CD4-positive, alpha-beta T cell treated with Interleukin-6 for 4 hours (primary cell): ENCODE results near the gene SVIL.
"Not testable (repeated sequence)": the region's sequence is repeated elsewhere in the genome, so short reads cannot be mapped to it uniquely, and the experiment has no call there.

Source experiments
- DNase-seq: peaks from one replicate; pipeline ENCODE4 v3.0.0-alpha.2; 2020; ENCODE audit warnings: mixed read lengths

SVIL gene

GRCh38 chr10:29535778-29536453, 98.9 kb downstream of the SVIL start:
- no peak for DNase-seq

- DNase-seq, result no peak
Observed at GRCh38 chr10:29535012-29535777, 99.6 kb downstream of the SVIL start.

GRCh38 chr10:29534590-29534989, 100.2 kb downstream of the SVIL start:
- no peak for DNase-seq

- no peak for DNase-seq
Observed at GRCh38 chr10:29533696-29534285, 101.0 kb downstream of the SVIL start.

- no peak for DNase-seq
Observed at GRCh38 chr10:29533046-29533445, 101.7 kb downstream of the SVIL start.

- no peak for DNase-seq
Observed at GRCh38 chr10:29532256-29532878, 102.4 kb downstream of the SVIL start.

GRCh38 chr10:29530112-29530976, 104.4 kb downstream of the SVIL start:
- no peak for DNase-seq

GRCh38 chr10:29529146-29529545, 105.6 kb downstream of the SVIL start:
- no peak for DNase-seq

- no peak for DNase-seq
Observed at GRCh38 chr10:29525762-29526161, 109.0 kb downstream of the SVIL start.

- no peak for DNase-seq
Observed at GRCh38 chr10:29524720-29525119, 110.1 kb downstream of the SVIL start.

- no peak for DNase-seq
Observed at GRCh38 chr10:29524294-29524693, 110.5 kb downstream of the SVIL start.

GRCh38 chr10:29522918-29523317, 111.9 kb downstream of the SVIL start:
- no peak for DNase-seq

- no peak for DNase-seq
Observed at GRCh38 chr10:29522061-29522855, 112.5 kb downstream of the SVIL start.

GRCh38 chr10:29519659-29520058, 115.1 kb downstream of the SVIL start:
- DNase-seq, result no peak

- no peak for DNase-seq
Observed at GRCh38 chr10:29517352-29517923, 117.3 kb downstream of the SVIL start.

- DNase-seq, result not testable (repeated sequence)
Observed at GRCh38 chr10:29516309-29516932, 118.3 kb downstream of the SVIL start.

- DNase-seq, result not testable (repeated sequence)
Observed at GRCh38 chr10:29515879-29516278, 118.9 kb downstream of the SVIL start.

- DNase-seq, result not testable (repeated sequence)
Observed at GRCh38 chr10:29515104-29515503, 119.7 kb downstream of the SVIL start.

- no peak for DNase-seq
Observed at GRCh38 chr10:29514306-29514705, 120.5 kb downstream of the SVIL start.

- DNase-seq, result no peak
Observed at GRCh38 chr10:29512425-29512974, 122.3 kb downstream of the SVIL start.
